KG1 (cell line): ENCODE data around the gene SLC9A1.

Source experiments
- DNase-seq: peaks from one replicate; lab custom pipeline; 2025; lab: John Stamatoyannopoulos, UW

Gene SLC9A1

DNA sequence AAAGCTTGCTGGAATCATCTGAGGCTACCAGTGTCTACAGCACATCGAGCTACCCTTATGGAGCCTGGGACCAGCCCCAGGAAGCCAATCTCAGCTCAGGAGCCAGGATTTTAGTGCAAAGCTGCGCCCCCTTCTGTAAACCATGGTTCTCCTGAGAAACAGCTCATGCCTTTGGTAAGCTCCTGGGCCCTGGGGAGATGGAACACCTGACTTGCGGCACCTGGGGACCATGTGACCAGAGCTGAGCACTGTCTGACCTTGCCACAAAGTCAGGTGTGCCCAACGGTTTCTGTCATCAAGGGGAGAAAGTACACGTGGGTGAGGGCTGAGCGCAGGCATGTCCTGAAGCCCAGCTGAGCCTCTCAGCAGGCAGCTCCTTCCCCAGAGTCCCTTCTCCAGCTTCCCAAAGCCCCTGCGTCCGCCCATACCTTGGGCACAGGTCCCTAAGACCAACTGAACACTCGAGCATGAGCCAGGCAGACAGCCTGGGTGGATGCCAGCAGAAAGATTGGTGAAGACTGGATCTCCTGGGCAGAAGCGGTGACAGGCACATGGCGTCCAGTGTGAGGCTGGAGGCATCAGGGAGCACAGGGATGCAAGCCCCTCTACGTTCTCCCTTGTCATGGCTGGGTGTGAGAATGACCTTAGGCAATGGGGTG is 84.4 kb downstream of the SLC9A1 start:
- no peak for DNase-seq

DNA sequence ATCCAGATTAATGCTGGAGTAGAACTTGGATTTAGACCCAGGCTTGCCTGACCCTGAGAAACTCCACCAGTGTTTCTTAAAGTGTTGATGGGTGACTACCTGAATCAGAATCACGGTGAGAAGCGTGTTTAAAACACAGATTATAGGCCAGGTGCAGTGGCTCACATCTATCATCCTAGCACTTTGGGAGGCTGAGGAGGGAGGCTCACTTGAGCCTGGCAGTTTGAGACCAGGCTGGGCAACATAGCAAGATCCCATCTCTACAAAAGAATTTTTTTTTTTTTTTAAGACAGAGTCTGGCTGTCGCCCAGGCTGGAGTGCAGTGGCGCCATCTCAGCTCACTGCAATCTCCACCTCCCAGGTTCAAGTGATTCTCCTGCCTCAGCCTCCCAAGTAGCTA is 86.0 kb downstream of the SLC9A1 start:
- no peak for DNase-seq

DNA sequence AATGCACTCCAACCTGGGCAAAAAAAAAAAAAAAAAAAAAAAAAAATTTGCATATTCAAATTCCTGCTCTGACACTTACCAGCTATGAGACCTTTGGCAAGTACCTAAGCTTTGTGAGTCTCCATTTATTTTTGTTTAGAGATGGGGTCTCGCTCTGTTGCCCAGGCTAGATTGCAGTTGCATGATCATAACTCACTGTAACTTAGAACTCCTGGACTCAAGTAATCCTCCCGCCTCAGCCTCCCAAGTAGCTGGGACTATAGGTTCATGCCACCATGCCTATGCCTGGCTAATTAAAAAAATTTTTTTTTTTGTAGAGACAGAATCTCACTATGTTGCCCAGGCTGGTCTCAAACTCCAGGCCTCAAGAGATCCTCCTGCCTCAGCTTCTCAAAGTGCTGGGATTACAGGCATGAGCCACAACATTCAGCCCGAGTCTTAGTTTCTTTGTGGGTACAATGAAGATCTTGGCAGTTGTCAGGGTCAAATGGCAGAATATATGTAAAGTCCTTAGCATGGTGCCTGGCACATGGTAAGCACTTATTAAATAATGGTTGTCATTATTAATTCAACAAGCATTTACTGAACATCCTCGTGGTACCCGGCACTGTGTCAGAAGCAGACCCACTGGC is 88.8 kb downstream of the SLC9A1 start:
- DNase-seq: no peak

DNA sequence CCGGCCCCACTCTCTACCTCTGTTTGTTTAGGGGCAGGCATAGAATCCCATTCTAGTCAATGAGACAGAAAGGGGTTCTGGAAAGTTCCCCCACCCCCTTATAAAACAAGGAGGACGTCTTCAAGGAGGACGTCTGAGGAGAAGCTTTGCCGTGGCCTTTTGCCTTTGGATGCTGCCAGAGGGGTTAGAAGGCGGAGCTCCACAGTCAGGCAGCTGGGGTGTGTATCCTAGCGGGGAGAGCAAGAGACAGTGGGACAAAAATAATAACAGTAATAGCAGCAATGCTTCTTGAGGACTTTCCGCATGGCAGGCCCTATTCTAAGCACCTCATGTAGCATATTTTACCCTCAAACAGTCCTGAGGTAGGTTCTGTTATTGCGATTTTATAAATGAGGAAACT is 94.0 kb downstream of the SLC9A1 start:
- DNase-seq: no peak

DNA sequence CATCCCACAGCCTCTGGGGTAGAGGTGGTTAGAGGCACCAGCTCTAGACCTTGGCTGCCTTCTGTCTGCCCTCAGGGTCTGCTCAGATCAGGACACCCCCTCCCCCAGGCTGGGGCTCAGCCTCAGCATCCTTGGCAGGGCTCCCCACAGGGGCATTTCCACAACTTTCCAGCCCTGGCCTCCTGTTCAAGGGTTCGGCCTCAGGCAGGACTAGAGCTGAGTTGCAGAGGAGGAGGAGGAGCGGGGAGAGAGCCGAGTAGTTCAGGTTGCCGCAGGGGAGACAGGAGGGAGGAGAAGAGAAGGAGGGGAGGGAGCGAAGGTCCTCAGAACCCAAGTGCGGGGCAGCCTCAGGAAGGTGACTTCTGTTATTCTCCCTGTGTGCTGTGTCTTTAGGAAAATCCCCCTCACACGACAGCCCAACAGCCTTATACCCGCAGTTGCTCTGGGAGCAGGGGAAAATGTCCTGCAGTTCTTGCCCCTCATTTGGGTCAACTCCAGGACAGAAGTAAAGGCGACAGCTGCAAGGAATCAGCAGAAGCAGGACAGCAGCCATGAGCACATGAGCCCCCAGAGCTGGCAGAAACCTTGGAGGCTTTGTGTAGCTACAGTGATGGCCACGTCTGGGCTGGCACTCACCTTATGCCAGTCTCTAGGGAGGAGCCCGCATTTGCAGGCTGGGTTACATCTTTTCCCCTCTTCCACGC is 95.8 kb downstream of the SLC9A1 start:
- DNase-seq: no peak

DNA sequence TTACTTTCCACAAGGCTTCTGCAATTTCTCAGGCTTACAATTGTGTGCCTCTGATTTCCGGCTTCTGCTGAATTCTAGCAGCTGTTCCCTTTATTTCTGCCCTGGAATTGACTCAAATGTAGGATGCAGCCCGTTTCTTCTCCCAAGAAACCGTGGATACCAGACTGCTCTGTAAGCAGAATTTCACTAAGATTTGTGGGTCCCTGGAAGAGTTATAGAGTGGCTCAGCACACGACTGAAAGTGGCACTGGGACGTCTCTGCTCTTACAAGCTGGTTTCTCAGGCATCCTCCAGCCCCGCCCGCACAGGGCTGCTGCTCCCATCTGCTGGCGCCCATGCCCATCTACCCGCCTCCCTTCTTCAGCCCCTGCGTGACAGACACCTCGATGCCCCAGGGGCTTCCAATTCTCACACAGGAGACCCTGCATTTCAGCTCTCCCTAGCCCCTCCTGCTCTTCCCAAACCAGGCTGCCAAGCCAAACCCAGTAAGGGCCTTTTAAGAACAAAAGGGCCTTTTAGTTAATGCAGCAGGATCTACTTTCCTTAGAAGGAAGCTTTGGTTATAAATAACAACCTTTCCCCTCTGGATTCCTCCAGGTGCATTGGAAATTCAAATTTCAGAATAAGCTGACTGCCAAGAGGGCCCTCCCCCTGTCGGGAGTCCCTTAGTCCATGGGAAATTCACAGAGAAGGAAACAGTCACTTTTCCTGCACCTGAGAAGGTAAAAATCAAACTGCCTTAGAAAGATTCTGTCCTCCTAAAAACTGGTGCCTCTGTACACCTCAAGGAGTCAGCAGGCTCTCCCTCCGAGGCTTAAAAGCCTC is 96.9 kb downstream of the SLC9A1 start:
- no peak for DNase-seq

DNA sequence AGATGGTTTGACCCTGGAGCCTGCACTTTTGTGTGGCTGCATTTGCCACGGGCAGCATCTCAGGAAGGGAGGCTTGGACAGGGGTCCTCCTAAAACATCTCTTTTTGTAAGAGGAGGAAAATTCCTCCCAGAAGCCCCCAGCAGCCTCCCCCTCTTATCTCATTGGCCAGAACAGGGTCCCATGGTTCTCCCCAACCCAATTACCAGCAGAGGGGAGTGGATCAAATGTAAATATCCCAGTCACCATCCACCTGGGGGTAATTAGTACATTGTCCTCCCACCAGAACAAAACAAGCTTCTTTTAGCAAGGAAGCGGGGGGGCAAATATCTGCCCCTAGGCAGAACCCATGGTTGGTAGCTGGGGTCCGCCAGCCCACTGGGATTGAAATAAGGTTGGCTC is 97.5 kb downstream of the SLC9A1 start:
- no peak for DNase-seq

DNA sequence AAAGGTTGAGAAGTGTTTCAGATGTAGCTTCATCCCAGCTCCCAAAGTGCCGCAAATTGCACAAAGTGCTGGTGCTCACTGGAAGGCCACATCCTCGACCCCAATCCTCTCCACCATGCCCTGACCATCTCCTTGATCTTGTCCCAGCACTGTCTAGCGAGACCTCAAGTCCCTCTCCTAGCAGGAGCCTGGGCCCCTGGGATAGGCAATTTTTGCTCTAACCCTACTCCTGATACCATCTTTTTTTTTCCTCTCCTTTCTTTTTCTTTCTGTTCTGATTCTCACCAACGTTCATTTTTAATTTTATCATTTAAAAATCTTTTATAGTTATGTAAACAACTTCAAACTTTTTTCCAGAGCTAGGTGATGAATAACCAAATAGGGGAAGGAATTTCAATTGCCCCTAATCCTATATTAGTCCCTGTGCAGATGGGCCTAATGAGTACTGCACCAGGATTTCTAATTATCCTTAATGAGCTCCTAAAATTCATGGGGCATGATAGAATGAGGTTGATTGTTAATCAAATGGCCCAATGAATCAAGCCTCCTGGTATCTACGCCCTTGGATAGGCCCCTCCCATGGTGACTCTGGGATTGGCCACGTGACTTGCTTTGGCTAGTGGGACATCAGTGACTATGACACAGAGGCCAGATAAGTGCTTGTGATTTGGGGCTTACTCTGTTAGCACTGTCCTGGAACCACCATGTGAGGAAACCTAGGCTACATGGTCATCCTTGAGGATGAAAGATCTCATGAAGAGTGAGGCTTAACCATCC is 100.8 kb downstream of the SLC9A1 start:
- DNase-seq: no peak

DNA sequence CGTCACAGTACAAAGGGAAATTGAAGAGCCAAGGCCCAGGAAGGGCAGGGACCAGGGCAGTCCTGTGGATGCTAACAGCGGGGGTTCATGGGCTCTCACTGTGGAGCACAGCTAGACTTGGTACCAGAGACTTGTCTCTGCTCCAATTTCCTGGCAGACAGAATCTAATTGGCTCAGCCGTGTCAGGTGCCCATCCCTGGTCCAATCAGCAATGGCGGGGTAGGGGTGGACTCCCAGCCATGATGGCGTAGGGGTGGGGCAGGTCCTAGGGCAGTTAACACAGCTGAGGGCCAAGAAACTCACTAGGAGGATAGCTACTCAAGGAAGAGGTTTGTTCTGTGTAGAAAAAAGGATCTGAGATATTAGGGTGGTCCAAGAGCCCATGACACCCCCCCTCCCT is 102.4 kb downstream of the SLC9A1 start:
- no peak for DNase-seq

DNA sequence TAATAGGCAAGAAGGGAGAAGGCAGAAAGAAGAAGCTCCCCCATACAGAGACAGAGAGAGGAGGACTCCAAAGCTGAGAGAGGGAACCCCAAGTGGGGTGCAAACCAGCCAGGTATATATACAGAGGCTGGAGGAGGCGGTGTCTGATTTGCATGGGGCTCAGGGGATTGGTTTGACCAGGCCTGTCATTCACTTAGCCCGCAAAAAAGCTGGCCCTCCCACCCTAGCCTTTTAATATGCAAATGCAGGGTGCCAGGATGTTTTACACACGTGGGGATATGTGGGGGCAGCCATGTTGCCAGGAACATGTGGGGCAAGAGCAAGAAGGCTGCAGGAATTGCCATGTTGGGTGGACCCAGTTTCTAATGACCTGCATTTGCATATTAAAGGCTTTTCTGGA is 105.3 kb downstream of the SLC9A1 start:
- no peak for DNase-seq

DNA sequence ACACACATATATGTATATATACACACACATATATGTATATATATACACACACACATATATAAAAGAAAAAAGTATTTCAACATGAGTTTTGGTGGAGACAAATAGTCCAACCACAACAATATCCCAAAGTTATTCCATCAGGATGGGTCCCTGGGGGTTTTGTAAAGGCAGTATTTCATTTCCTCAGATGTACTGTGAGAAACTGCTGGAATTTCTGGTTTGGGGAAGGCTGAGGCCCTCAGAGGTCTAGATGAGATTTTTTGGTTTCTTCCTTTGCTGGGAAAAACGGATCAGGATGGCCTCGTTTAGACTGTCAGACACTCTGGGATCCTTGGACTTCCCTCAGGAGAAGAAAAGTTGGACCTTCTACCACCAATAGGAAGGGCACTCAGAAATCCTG is 105.8 kb downstream of the SLC9A1 start:
- no peak for DNase-seq
